DOHH2 (cell line): ENCODE results near the gene BTBD18.

ENCODE experiments used
- EZH2phosphoT487 ChIP-seq: fragments of 200-600 bp; sonication (generic); IDR thresholded peaks from 2 replicates; pipeline ENCODE4 v1.6.1; 2017; ENCODE audit warnings: borderline replicate concordance, mild to moderate bottlenecking, antibody characterized with exemption, low read length, moderate library complexity, mixed read lengths
- TF ChIP-seq, protein P1 (sequence below): fragments of 200-600 bp; sonication (generic); IDR thresholded peaks from one replicate; pipeline ENCODE4 v1.5.1; 2014; ENCODE audit warnings: antibody characterized with exemption, mild to moderate bottlenecking, low read depth, low read length; ENCODE audit not compliant: poor library complexity, severe bottlenecking

- TF ChIP-seq, protein P1, sequence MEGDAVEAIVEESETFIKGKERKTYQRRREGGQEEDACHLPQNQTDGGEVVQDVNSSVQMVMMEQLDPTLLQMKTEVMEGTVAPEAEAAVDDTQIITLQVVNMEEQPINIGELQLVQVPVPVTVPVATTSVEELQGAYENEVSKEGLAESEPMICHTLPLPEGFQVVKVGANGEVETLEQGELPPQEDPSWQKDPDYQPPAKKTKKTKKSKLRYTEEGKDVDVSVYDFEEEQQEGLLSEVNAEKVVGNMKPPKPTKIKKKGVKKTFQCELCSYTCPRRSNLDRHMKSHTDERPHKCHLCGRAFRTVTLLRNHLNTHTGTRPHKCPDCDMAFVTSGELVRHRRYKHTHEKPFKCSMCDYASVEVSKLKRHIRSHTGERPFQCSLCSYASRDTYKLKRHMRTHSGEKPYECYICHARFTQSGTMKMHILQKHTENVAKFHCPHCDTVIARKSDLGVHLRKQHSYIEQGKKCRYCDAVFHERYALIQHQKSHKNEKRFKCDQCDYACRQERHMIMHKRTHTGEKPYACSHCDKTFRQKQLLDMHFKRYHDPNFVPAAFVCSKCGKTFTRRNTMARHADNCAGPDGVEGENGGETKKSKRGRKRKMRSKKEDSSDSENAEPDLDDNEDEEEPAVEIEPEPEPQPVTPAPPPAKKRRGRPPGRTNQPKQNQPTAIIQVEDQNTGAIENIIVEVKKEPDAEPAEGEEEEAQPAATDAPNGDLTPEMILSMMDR, result no peak
- TF ChIP-seq EZH2phosphoT487, result no peak
Observed at GRCh38 chr11:57751176-57751575, 443 bp downstream of the BTBD18 start.
